LNCaP clone FGC (cell line): ENCODE results near the gene THSD8.

Experiments used
- DNase-seq: peaks from one replicate; pipeline ENCODE4 v3.0.0-alpha.2; 2011; ENCODE audit warnings: low read depth
- H3K4me3 ChIP-seq: 2 replicates; pipeline ENCODE4 v1.5.1; 2011; ENCODE audit warnings: mild to moderate bottlenecking, low read depth, low read length, control low read depth
- TF ChIP-seq, protein P1 (sequence below): IDR thresholded peaks from 2 replicates; pipeline ENCODE4 v1.5.1; 2012; ENCODE audit warnings: mild to moderate bottlenecking; ENCODE audit not compliant: control insufficient read depth, insufficient read depth; ENCODE audit errors: extremely low read depth

The THSD8 gene

DNA sequence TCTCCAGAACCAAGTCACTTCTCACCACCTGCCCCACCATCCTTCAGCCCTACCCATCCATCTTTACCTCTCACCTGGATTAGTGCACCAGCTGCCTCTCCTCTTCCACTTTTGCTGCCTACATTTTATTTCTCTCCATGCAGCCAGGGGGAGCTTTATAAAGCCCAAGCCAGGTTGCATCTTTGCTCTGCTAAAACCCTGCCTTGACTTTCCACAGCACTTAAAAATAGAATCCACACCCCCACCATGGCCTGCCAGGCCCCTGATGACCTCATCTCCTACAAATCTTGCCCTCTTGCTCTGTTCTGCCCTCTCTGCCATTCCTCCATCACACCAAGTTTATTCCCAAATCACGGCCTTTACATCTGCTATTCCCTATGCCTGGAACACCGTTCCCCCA, 28.3 kb upstream of the THSD8 start:
- DNase-seq, result no peak
- TF ChIP-seq, protein P1, sequence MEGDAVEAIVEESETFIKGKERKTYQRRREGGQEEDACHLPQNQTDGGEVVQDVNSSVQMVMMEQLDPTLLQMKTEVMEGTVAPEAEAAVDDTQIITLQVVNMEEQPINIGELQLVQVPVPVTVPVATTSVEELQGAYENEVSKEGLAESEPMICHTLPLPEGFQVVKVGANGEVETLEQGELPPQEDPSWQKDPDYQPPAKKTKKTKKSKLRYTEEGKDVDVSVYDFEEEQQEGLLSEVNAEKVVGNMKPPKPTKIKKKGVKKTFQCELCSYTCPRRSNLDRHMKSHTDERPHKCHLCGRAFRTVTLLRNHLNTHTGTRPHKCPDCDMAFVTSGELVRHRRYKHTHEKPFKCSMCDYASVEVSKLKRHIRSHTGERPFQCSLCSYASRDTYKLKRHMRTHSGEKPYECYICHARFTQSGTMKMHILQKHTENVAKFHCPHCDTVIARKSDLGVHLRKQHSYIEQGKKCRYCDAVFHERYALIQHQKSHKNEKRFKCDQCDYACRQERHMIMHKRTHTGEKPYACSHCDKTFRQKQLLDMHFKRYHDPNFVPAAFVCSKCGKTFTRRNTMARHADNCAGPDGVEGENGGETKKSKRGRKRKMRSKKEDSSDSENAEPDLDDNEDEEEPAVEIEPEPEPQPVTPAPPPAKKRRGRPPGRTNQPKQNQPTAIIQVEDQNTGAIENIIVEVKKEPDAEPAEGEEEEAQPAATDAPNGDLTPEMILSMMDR, result 0 out of 2 replicates have a peak, but pooled peaks have one; percentile 9
- no peak overlapping the region for H3K4me3 ChIP-seq

GRCh38 chr19:12774588-12775555, 27.0 kb upstream of the THSD8 start, which contains the start of gene HOOK2:
TSS of gene HOOK2 (minus strand) at chr19:12775552. CDS start at chr19:12775449, 103 bp downstream.
- TF ChIP-seq, protein P1, result no peak
- peak; percentile 98 for DNase-seq
- peak within 1 kb of the TSS; percentile 87 for H3K4me3 ChIP-seq

DNA sequence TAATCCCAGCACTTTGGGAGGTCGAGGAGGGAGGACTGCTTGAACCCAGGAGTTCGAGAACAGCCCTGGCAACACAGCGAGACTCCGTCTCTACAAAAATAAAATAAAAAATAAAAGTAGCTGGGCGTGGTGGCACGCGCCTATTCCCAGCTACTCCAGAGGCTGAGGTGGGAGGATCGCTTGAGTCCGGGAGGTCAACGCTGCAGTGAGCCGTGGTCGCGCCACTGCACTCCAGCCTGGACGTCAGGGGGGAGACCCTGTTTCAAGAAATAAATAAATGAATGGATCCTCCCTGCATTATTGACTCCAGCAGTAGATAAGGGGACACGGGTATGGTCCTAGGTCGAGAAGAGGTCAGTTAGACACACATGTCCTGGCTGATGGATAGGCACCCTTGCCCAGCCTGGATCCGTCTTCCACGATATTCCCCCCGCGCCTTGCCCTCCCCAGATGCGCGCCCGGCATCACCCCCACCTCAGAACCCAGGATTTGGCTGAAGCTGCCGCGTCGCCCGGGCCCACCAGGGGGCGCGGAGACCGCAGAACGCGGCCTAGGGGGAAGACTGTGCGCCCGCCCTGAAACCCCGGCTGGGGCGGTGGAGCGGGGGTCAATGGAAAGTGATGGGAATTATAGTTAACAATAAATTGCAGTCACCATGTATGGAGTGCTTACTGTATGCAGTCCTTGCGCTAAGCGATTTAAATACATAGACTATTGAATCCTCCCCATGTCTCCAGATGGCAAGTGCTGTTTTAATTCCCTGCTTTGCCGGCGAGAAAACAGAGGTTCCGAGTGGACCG, 24.5 kb upstream of the THSD8 start:
- TF ChIP-seq, protein P1, result peak; percentile 82
- no peak for DNase-seq
- peak overlapping the region; percentile 50 for H3K4me3 ChIP-seq

DNA sequence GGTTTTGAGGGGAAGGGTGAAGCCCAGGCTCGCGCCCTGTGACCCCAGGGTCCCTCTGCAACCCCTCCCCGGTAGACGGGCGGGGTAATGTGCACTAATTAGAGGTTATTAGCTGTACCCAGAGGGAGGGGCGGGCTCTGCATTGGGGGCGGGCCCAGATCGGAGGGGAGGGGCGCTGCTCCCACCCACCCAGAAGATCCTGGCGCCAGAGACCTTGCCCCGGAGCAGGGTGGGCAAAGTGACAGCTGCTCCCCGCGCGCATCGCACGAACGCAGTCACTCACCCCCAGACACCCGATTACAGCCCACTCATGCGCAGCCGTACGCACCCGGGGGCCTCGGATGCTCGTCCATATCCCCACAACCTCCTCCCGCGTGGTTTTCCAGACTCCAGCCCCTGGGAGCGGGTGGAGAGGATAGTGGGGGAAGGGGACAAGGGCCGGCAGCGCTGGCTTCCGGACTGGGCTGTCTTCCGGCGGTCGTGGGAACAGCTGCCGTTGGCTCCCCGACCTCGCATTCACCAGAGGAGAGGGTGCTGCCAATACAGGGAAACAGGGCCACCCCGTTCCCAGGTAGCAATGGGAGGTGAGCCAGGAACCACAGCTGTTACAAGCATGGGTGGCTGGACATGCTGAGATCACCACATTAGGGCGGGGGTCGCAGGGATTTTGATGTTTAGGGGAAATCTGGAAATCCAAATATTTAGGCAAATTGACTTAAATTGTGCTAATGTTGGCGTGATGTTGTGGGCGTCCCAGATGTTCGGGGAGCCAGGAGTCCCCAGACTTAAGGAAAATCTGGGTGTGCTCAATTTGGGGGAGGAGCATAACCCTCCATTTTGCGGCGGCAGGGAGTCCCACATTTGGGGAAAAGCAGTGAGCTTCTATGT, 23.6 kb upstream of the THSD8 start:
- no peak for DNase-seq
- H3K4me3 ChIP-seq, result peak overlapping the region; percentile 50
- TF ChIP-seq, protein P1, result no peak

DNA sequence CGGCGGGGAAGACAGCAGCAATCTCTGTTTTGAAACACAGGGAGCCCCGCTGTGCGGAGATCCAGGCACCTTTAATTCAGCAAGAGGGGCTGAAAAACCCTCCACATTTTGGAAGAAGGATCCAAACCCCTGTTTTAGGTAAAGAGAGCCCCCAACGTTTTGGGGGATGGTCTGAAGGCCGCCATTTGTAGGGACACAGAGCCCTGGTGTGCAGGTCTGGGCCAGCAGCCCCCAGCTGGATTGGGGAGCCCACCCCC, 23.0 kb upstream of the THSD8 start:
- DNase-seq, result no peak
- no peak overlapping the region for H3K4me3 ChIP-seq
- TF ChIP-seq, protein P1, result no peak
